Measurements from ENCODE around the gene TLR9.
"Not testable (repeated sequence)": the region's sequence is repeated elsewhere in the genome, so short reads cannot be mapped to it uniquely, and the experiment has no call there.

Gene TLR9

GRCh38 chr3:52225452-52226228, at the start of gene TLR9:
TLR9 (minus strand) TSS chr3:52225645; CDS start chr3:52225529, 116 bp downstream.
- DNase-seq, result no peak

- not testable (repeated sequence) for DNase-seq
Measured at GRCh38 chr3:52274781-52275180, 49.3 kb upstream of the TLR9 start.

- no peak for DNase-seq
Measured at GRCh38 chr3:52272831-52273230, 47.4 kb upstream of the TLR9 start.

GRCh38 chr3:52272172-52272571, 46.7 kb upstream of the TLR9 start:
- DNase-seq, result not testable (repeated sequence)

- DNase-seq, result no peak
Measured at GRCh38 chr3:52270252-52270754, 44.9 kb upstream of the TLR9 start.

GRCh38 chr3:52269776-52270175, 44.3 kb upstream of the TLR9 start:
- no peak for DNase-seq

GRCh38 chr3:52268036-52268435, 42.6 kb upstream of the TLR9 start:
- no peak for DNase-seq

- no peak for DNase-seq
Measured at GRCh38 chr3:52265387-52265786, 39.9 kb upstream of the TLR9 start.

GRCh38 chr3:52262447-52262846, 37.0 kb upstream of the TLR9 start:
- DNase-seq, result no peak

- DNase-seq, result no peak
Measured at GRCh38 chr3:52259448-52259847, 34.0 kb upstream of the TLR9 start.

- no peak for DNase-seq
Measured at GRCh38 chr3:52259035-52259434, 33.6 kb upstream of the TLR9 start.

- no peak for DNase-seq
Measured at GRCh38 chr3:52257911-52258310, 32.5 kb upstream of the TLR9 start.

GRCh38 chr3:52256622-52257021, 31.2 kb upstream of the TLR9 start:
- no peak for DNase-seq

- DNase-seq, result no peak
Measured at GRCh38 chr3:52256159-52256558, 30.7 kb upstream of the TLR9 start.

GRCh38 chr3:52254608-52255007, 29.2 kb upstream of the TLR9 start:
- DNase-seq, result no peak

- no peak for DNase-seq
Measured at GRCh38 chr3:52253314-52254304, 28.2 kb upstream of the TLR9 start.

GRCh38 chr3:52250122-52250521, 24.7 kb upstream of the TLR9 start:
- DNase-seq, result no peak

- no peak for DNase-seq
Measured at GRCh38 chr3:52249683-52250082, 24.2 kb upstream of the TLR9 start.

GRCh38 chr3:52248816-52249547, 23.5 kb upstream of the TLR9 start:
- no peak for DNase-seq

GRCh38 chr3:52248165-52248541, 22.7 kb upstream of the TLR9 start:
- no peak for DNase-seq

GRCh38 chr3:52247409-52248164, 22.1 kb upstream of the TLR9 start:
- DNase-seq, result no peak

GRCh38 chr3:52246728-52247408, 21.4 kb upstream of the TLR9 start:
- DNase-seq, result no peak

Data from NCI-H146 (cell line).